Measurements from ENCODE around the gene B3GNT8.
"Not testable (repeated sequence)": the region's sequence is repeated elsewhere in the genome, so short reads cannot be mapped to it uniquely, and the experiment has no call there.

The B3GNT8 gene

GRCh38 chr19:41435936-41436673 is 8.9 kb upstream of the B3GNT8 start:
- no peak for DNase-seq

GRCh38 chr19:41435376-41435775 is 8.2 kb upstream of the B3GNT8 start:
- DNase-seq = not testable (repeated sequence)

- no peak for DNase-seq
Measured at GRCh38 chr19:41434450-41434849, 7.3 kb upstream of the B3GNT8 start.

- DNase-seq = no peak
Measured at GRCh38 chr19:41433171-41433570, 6.0 kb upstream of the B3GNT8 start.

GRCh38 chr19:41431426-41432386 is 4.5 kb upstream of the B3GNT8 start:
- no peak for DNase-seq

- no peak for DNase-seq
Measured at GRCh38 chr19:41430922-41431321, 3.7 kb upstream of the B3GNT8 start.

- no peak for DNase-seq
Measured at GRCh38 chr19:41428481-41428859, 1.3 kb upstream of the B3GNT8 start.

GRCh38 chr19:41427647-41428480 is 690 bp upstream of the B3GNT8 start:
- no peak for DNase-seq

GRCh38 chr19:41426116-41426841 is 895 bp downstream of the B3GNT8 start:
- DNase-seq = no peak

- DNase-seq = no peak
Measured at GRCh38 chr19:41425174-41426115, 1.7 kb downstream of the B3GNT8 start.

- DNase-seq = no peak
Measured at GRCh38 chr19:41424335-41425173, 2.6 kb downstream of the B3GNT8 start.

GRCh38 chr19:41422955-41423354 is 4.2 kb downstream of the B3GNT8 start:
- DNase-seq = no peak

- DNase-seq = no peak
Measured at GRCh38 chr19:41422456-41422855, 4.7 kb downstream of the B3GNT8 start.

GRCh38 chr19:41421973-41422372 is 5.2 kb downstream of the B3GNT8 start:
- DNase-seq = no peak

- DNase-seq = no peak
Measured at GRCh38 chr19:41421314-41421713, 5.9 kb downstream of the B3GNT8 start.

GRCh38 chr19:41420101-41420880 is 6.9 kb downstream of the B3GNT8 start:
- no peak for DNase-seq

- no peak for DNase-seq
Measured at GRCh38 chr19:41416194-41416674, 10.9 kb downstream of the B3GNT8 start.

GRCh38 chr19:41415154-41415571 is 12.0 kb downstream of the B3GNT8 start:
- DNase-seq = no peak

GRCh38 chr19:41414461-41414860 is 12.7 kb downstream of the B3GNT8 start:
- no peak for DNase-seq
